Bronchial epithelial cell (primary cell): ENCODE data around the gene MAPKBP1. TPM values are rescaled to one million over a fixed set of nuclear protein-coding genes. Genes with fewer than 3 reads are reported as not detected.
"Not testable (repeated sequence)": the region's sequence is repeated elsewhere in the genome, so short reads cannot be mapped to it uniquely, and the experiment has no call there.

Experiments
- DNase-seq: peaks from one replicate; pipeline ENCODE4 v3.0.0-alpha.2; 2010; ENCODE audit warnings: low read depth
- FAIRE-seq: peaks from 2 replicates; lab custom pipeline; 2011; peaks lifted over from hg19 to GRCh38; lab: Jason Lieb, UNC
- H3K27me3 ChIP-seq: 2 replicates; pipeline ENCODE4 v1.5.1; 2011; ENCODE audit warnings: low read length; ENCODE audit not compliant: control insufficient read depth, insufficient read depth
- H3K36me3 ChIP-seq: 2 replicates; pipeline ENCODE4 v1.5.1; 2011; ENCODE audit warnings: low read length; ENCODE audit not compliant: control insufficient read depth, insufficient read depth
- H3K4me3 ChIP-seq: 2 replicates; pipeline ENCODE4 v1.5.1; 2011; ENCODE audit warnings: mild to moderate bottlenecking, low read depth, low read length, control low read depth
- CTCF ChIP-seq: IDR thresholded peaks from 2 replicates; pipeline ENCODE4 v1.5.1; 2011; ENCODE audit warnings: mild to moderate bottlenecking, moderate library complexity, low read length, control low read depth, inconsistent platforms; ENCODE audit not compliant: insufficient read depth, severe bottlenecking
- total RNA-seq: library from RNA; depleted of rRNA; stranded (reverse); fragments of >200 nt; gene quantifications from 2 replicates; pipeline ENCODE4 v1.2.1, GENCODE V29; 2014

The MAPKBP1 gene
- total RNA-seq, 1 donor from 2014 or later, result 12.9 TPM

GRCh38 chr15:41734079-41734478 lies 40.2 kb upstream of the MAPKBP1 start:
- no peak for TF ChIP-seq CTCF
- no peak for FAIRE-seq
- no peak overlapping the region for H3K4me3 ChIP-seq
- no peaks in the 10 kb centered on the region for H3K27me3 ChIP-seq
- H3K36me3 ChIP-seq, result peaks cover 5% of the 10 kb centered on the region
- no peak for DNase-seq

GRCh38 chr15:41735046-41735445 lies 39.2 kb upstream of the MAPKBP1 start:
- no peak for FAIRE-seq
- TF ChIP-seq CTCF, result no peak
- no peak overlapping the region for H3K4me3 ChIP-seq
- H3K36me3 ChIP-seq, result peaks cover 5% of the 10 kb centered on the region
- H3K27me3 ChIP-seq, result no peaks in the 10 kb centered on the region
- no peak for DNase-seq

- not testable (repeated sequence) for FAIRE-seq, H3K36me3 ChIP-seq, H3K4me3 ChIP-seq, DNase-seq, H3K27me3 ChIP-seq
Measured at GRCh38 chr15:41735492-41735891, 38.8 kb upstream of the MAPKBP1 start.

- no peak for TF ChIP-seq CTCF
- H3K27me3 ChIP-seq, result no peaks in the 10 kb centered on the region
- no peak overlapping the region for H3K4me3 ChIP-seq
- peaks cover 5% of the 10 kb centered on the region for H3K36me3 ChIP-seq
- no peak for FAIRE-seq
- DNase-seq, result peak; percentile 52
Measured at GRCh38 chr15:41746802-41747201, 27.5 kb upstream of the MAPKBP1 start.

GRCh38 chr15:41756198-41756597 lies 18.1 kb upstream of the MAPKBP1 start:
- DNase-seq (no peak), FAIRE-seq (no peak)
- Histone ChIP-seq H3K36me3 (peaks cover 3% of the 10 kb centered on the region), H3K27me3 (no peaks in the 10 kb centered on the region), H3K4me3 (no peak overlapping the region)
- TF ChIP-seq CTCF, result no peak

- Histone ChIP-seq H3K36me3 (no peaks in the 10 kb centered on the region), H3K4me3 (no peak overlapping the region), H3K27me3 (no peaks in the 10 kb centered on the region)
- TF ChIP-seq CTCF, result peak; percentile 78
- FAIRE-seq (no peak), DNase-seq (peak; percentile 73)
Measured at GRCh38 chr15:41772720-41773331, 1.5 kb upstream of the MAPKBP1 start.
